Thyroid gland (tissue), 4 donors: ENCODE measurements around the gene GIMAP1. TPM values are rescaled to one million over a fixed set of nuclear protein-coding genes. Genes with fewer than 3 reads are reported as not detected.

ENCODE experiments used
- DNase-seq, 2 donors: peaks; one replicate each; pipeline ENCODE4 v3.0.0-alpha.2; 2019
- H3K27ac ChIP-seq, 3 donors: fragments of 200-600 bp; sonication (generic); 1 replicate in 2 of 3; 2 replicates in 1 of 3; pipeline ENCODE4 v1.5.1; 2016 to 2019; ENCODE audit warnings: mild to moderate bottlenecking in 1 of 3, moderate library complexity in 1 of 3
- H3K27me3 ChIP-seq: fragments of 200-600 bp; sonication (generic); one replicate; pipeline ENCODE4 v1.5.1; 2019
- H3K36me3 ChIP-seq, 2 donors: fragments of 200-600 bp; sonication (generic); one replicate each; pipeline ENCODE4 v1.5.1; 2016 to 2019
- H3K4me1 ChIP-seq, 2 donors: fragments of 200-600 bp; sonication (generic); one replicate each; pipeline ENCODE4 v1.5.1; 2017 to 2019
- H3K4me3 ChIP-seq, 3 donors: fragments of 200-600 bp; sonication (generic); replicated peaks in 1 of 3; 1 replicate in 2 of 3; 2 replicates in 1 of 3; pipeline ENCODE4 v1.5.1; 2016; ENCODE audit warnings: mild to moderate bottlenecking in 1 of 3
- H3K9me3 ChIP-seq: fragments of 200-600 bp; sonication (generic); one replicate; pipeline ENCODE4 v1.5.1; 2017
- POLR2A ChIP-seq, 2 donors: fragments of 450-650 bp; IDR thresholded peaks; one replicate each; pipeline ENCODE4 v1.6.1; 2017; ENCODE audit warnings: antibody characterized with exemption in 2 of 2, mild to moderate bottlenecking in 2 of 2, moderate library complexity in 1 of 2
- WGBS, 2 donors: methylation state at CpG; one replicate each; pipeline ENCODE4 v1.1.5; 2017; 5-methylcytosine and 5-hydroxymethylcytosine counted together
- intact Hi-C: fragments of 100-400 bp; cut with DNase I; formaldehyde crosslinking; loops from one replicate; pipeline ENCODE4 v1.15.1; 2023
- total RNA-seq, 4 donors: library from RNA; depleted of rRNA; stranded (reverse); fragments of >200 nt; gene quantifications; one replicate each; pipeline ENCODE4 v1.2.3, GENCODE V29; 2016
- TF ChIP-seq, protein P1 (sequence below), 6 experiments: fragments of 200-600 bp in 3 of 6; fragments of 450-650 bp in 3 of 6; sonication (generic) in 3 of 6; IDR thresholded peaks; one replicate each; pipeline ENCODE4 v1.5.1; 2016 to 2019; ENCODE audit warnings: antibody characterized with exemption in 6 of 6, mild to moderate bottlenecking in 2 of 6, inconsistent platforms in 1 of 6, moderate library complexity in 1 of 6

GIMAP1 gene
- total RNA-seq, 4 donors from 2014 or later = 6.7 to 23.6 (median 9.6) TPM

DNA sequence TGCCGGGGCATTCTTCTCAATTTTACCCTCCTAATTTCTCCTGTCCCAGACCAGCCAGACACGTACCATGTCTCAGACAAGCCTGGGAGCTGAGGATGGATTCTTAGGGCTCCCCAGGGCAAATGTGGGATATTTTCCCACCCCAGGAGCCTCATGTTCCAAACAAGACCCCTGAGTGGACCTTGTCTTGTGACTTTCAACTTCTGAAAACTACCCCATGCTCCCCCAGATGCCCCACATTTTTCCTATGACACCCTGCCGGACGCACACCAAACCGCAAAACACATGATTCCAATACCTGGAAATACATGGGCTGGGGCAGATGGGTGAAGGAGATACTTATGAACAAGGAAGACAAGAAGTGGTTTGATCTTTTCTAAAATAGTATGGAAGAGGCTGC is 21.7 kb downstream of the GIMAP1 start:
- 59 to 61% methylated on average over 5 of the region's 5 CpGs for WGBS, 2 donors

DNA sequence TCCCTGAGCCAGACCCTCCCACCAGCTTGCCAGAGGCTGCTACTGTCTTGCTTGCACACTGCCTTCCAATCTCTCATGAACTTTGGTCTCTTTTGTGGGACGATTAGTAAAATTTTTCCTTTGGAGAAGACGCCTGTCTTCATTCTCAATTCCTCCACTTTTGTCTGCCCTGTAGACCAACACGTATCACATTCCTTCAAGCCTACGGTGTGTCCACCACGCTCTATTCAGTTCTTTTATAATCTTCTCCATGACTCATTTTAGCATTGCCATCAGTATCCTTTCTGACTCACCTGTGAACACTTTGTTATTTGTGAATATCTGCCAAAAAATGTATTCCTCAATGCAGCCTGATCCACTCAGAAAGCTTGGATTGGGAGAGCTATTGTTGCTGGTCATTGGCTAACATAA is 22.2 kb downstream of the GIMAP1 start:
- no peak for DNase-seq
- H3K27me3 ChIP-seq = no peaks in the 10 kb centered on the region
- peak overlapping the region in 1 of 3 donors; percentile 15 for H3K4me3 ChIP-seq
- WGBS, 2 donors = 60 to 65% methylated on average over 5 of the region's 5 CpGs
- peaks cover 0 to 5% of the 10 kb centered on the region in 2 donors for H3K36me3 ChIP-seq
- H3K9me3 ChIP-seq = no peaks in the 10 kb centered on the region
- H3K4me1 ChIP-seq = no peaks in the 10 kb centered on the region
- peak overlapping the region; percentile 64 to 86 (median 70) for H3K27ac ChIP-seq
- intact Hi-C loops = no loop called here
- TF ChIP-seq, protein P1, sequence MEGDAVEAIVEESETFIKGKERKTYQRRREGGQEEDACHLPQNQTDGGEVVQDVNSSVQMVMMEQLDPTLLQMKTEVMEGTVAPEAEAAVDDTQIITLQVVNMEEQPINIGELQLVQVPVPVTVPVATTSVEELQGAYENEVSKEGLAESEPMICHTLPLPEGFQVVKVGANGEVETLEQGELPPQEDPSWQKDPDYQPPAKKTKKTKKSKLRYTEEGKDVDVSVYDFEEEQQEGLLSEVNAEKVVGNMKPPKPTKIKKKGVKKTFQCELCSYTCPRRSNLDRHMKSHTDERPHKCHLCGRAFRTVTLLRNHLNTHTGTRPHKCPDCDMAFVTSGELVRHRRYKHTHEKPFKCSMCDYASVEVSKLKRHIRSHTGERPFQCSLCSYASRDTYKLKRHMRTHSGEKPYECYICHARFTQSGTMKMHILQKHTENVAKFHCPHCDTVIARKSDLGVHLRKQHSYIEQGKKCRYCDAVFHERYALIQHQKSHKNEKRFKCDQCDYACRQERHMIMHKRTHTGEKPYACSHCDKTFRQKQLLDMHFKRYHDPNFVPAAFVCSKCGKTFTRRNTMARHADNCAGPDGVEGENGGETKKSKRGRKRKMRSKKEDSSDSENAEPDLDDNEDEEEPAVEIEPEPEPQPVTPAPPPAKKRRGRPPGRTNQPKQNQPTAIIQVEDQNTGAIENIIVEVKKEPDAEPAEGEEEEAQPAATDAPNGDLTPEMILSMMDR (IDR thresholded peaks at IDR 0.05) = no peak
- no peak for TF ChIP-seq POLR2A (IDR thresholded peaks at IDR 0.05)

More for the DNA sequence above, 21.7 kb downstream of the GIMAP1 start:
- peak overlapping the region in 2 of 3 donors; percentile 15 to 23 for H3K4me3 ChIP-seq
- no peak for DNase-seq
- peak overlapping the region; percentile 64 to 86 (median 70) for H3K27ac ChIP-seq
- TF ChIP-seq, protein P1 (IDR thresholded peaks at IDR 0.05) = no peak
- TF ChIP-seq POLR2A (IDR thresholded peaks at IDR 0.05) = no peak
- no peaks in the 10 kb centered on the region for H3K9me3 ChIP-seq
- H3K36me3 ChIP-seq = peaks cover 0 to 5% of the 10 kb centered on the region in 2 donors
- intact Hi-C loops = no loop called here
- H3K27me3 ChIP-seq = no peaks in the 10 kb centered on the region
- no peaks in the 10 kb centered on the region for H3K4me1 ChIP-seq

DNA sequence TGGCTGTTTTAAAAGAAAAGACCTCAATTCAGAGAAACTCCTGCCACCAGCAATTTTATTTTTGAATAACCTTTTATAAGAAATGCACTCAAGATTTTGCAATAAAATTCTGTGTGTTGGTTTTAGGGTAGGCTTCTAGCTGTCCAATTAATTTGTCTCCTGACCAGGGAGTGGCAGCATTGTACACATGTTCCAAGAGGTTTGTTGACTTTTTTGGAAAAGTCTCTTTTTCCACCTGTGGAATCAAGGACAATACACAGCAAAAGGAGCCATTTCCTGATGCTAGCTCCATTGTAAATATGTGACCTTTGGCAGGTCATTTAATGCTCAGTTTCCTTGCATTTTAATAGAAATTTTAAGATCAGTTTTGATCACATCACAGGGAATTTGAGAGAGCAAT is 22.6 kb downstream of the GIMAP1 start:
- intact Hi-C loops = no loop called here
- DNase-seq = no peak
- H3K9me3 ChIP-seq = no peaks in the 10 kb centered on the region
- no peaks in the 10 kb centered on the region for H3K27me3 ChIP-seq
- H3K36me3 ChIP-seq = peaks cover 0 to 5% of the 10 kb centered on the region in 2 donors
- H3K4me3 ChIP-seq = peak overlapping the region in 1 of 3 donors; percentile 15
- peak overlapping the region; percentile 3 to 86 (median 64) for H3K27ac ChIP-seq
- TF ChIP-seq POLR2A (IDR thresholded peaks at IDR 0.05) = no peak
- TF ChIP-seq, protein P1 (IDR thresholded peaks at IDR 0.05) = no peak
- H3K4me1 ChIP-seq = no peaks in the 10 kb centered on the region

DNA sequence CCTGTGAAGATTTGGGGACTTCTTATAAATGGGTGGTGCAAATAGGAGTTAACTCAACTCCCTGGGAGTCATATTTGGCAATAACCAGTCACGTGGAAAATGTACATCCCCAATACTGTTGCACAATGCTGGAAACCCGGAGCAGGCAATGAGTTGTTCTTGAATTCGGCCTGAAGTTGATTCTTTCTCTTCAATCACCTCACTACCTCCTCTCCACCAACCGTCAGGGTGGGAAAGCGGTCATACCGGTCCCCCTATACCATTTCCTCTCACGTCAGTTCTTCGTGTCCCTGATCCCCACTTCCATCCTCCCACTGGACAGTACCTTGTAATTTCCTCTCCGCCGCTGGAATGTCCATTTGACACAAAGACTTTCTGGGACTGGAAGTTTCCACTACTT is 23.6 kb downstream of the GIMAP1 start:
- no peak for DNase-seq
- peak overlapping the region in 1 of 3 donors; percentile 15 for H3K4me3 ChIP-seq

More for the DNA sequence above, 23.6 kb downstream of the GIMAP1 start:
- Histone ChIP-seq H3K27me3 (no peaks in the 10 kb centered on the region), H3K4me1 (no peaks in the 10 kb centered on the region), H3K27ac (peak overlapping the region in 2 of 3 donors; percentile 64 to 86), H3K9me3 (no peaks in the 10 kb centered on the region), H3K36me3 (peaks cover 0 to 5% of the 10 kb centered on the region in 2 donors)
- TF ChIP-seq POLR2A (IDR thresholded peaks at IDR 0.05) = no peak
- TF ChIP-seq, protein P1 (IDR thresholded peaks at IDR 0.05) = no peak
- intact Hi-C loops = loop anchor here (10.0 kb wide), 1 partner anchor 285 kb away; the partner anchor contains the start of gene GIMAP8
- 63 to 71% methylated on average over 10 of the region's 10 CpGs for WGBS, 2 donors
